Stomach (tissue), 9 donors: ENCODE measurements around the gene CREB5. TPM values are rescaled to one million over a fixed set of nuclear protein-coding genes. Genes with fewer than 3 reads are reported as not detected.

Experiments
- DNase-seq, 2 donors: peaks; one replicate each; pipeline versions ENCODE4 v3.0.0 to v3.0.0-alpha.2; 2013 to 2019
- H3K27ac ChIP-seq, 5 donors: fragments of 200-600 bp in 4 of 5; sonication (generic) in 4 of 5; one replicate each; pipeline ENCODE4 v1.5.1; 2013 to 2019; ENCODE audit warnings: mild to moderate bottlenecking in 1 of 5, moderate library complexity in 1 of 5
- H3K27me3 ChIP-seq, 3 donors: fragments of 200-600 bp; sonication (generic); one replicate each; pipeline ENCODE4 v1.5.1; 2017 to 2019; ENCODE audit warnings: mixed run types in 1 of 3
- H3K36me3 ChIP-seq, 4 donors: fragments of 200-600 bp; sonication (generic); 1 replicate in 3 of 4; 2 replicates in 1 of 4; pipeline ENCODE4 v1.5.1; 2016 to 2019
- H3K4me1 ChIP-seq, 4 donors: fragments of 200-600 bp; sonication (generic); one replicate each; pipeline ENCODE4 v1.5.1; 2016 to 2019
- H3K4me3 ChIP-seq, 4 donors: fragments of 200-600 bp; sonication (generic) in 3 of 4; one replicate each; pipeline ENCODE4 v1.5.1; 2016 to 2019; ENCODE audit warnings: mild to moderate bottlenecking in 1 of 4
- H3K9me3 ChIP-seq, 4 donors: fragments of 200-600 bp; sonication (generic); one replicate each; pipeline ENCODE4 v1.5.1; 2016 to 2019
- CTCF ChIP-seq, 7 experiments: fragments of 450-650 bp in 4 of 7; fragments of 200-600 bp in 3 of 7; sonication (generic) in 3 of 7; IDR thresholded peaks; one replicate each; pipeline ENCODE4 v1.5.1; 2016 to 2019; ENCODE audit warnings: antibody characterized with exemption in 7 of 7, control low read depth in 2 of 7, mild to moderate bottlenecking in 1 of 7
- EP300 ChIP-seq: sonication (generic); formaldehyde crosslinking; IDR thresholded peaks from one replicate; pipeline ENCODE4 v1.6.1; 2017; ENCODE audit warnings: antibody characterized with exemption
- POLR2A ChIP-seq, 4 donors: fragments of 450-650 bp; IDR thresholded peaks; one replicate each; pipeline ENCODE4 v1.6.1; 2016; ENCODE audit warnings: antibody characterized with exemption in 4 of 4, control low read depth in 2 of 4, mild to moderate bottlenecking in 1 of 4, moderate library complexity in 1 of 4
- POLR2AphosphoS5 ChIP-seq, 3 donors: sonication (generic); formaldehyde crosslinking; IDR thresholded peaks; one replicate each; pipeline ENCODE4 v1.6.1; 2016; ENCODE audit warnings: antibody characterized with exemption in 3 of 3
- WGBS, 5 donors: extraction: QIAGEN DNeasy Blood & Tissue Kit in 3 of 5; methylation state at CpG; one replicate each; pipeline versions ENCODE4 v1.1.5 to v1.1.7; 2013 to 2018; 5-methylcytosine and 5-hydroxymethylcytosine counted together
- intact Hi-C: fragments of 100-400 bp; cut with DNase I; formaldehyde crosslinking; loops from one replicate; pipeline ENCODE4 v1.15.1; 2023; ENCODE audit warnings: low total_unique reads
- polyA plus RNA-seq, 3 donors: library from polyadenylated mRNA; stranded (reverse); fragments of 200-250 nt; gene quantifications; one replicate each; pipeline ENCODE4 v1.2.3, GENCODE V29; 2013
- total RNA-seq, 5 donors: library from RNA; depleted of rRNA; stranded (reverse); fragments of >200 nt; gene quantifications; one replicate each; pipeline versions ENCODE4 v1.1.0 to v1.2.3, GENCODE V29; 2014 to 2016
- donor health status: healthy with polysubstance abuse.
- donor health status: Bipolar disorder and iron deficiency.
- donor health status: healthy.

Gene CREB5
- total and polyA plus RNA-seq, 8 donors: 0.68 to 30.3 (median 1.5) TPM; not detected in 1

GRCh38 chr7:28427236-28427635 lies 14.9 kb downstream of the CREB5 start:
- no peak overlapping the region for H3K4me3 ChIP-seq
- no peak for DNase-seq
- H3K36me3 ChIP-seq: no peaks in the 10 kb centered on the region
- H3K27me3 ChIP-seq: peaks cover 0 to 5% (median 0%) of the 10 kb centered on the region in 3 donors
- H3K27ac ChIP-seq: no peak overlapping the region
- WGBS, 5 donors: 60 to 71% (median 63%) methylated on average over 4 of the region's 4 CpGs
- intact Hi-C loops: no loop called here
- TF ChIP-seq POLR2A (IDR thresholded peaks at IDR 0.05) (no peak), CTCF (IDR thresholded peaks at IDR 0.05) (no peak), EP300 (no peak), POLR2AphosphoS5 (IDR thresholded peaks at IDR 0.05) (no peak)
- H3K4me1 ChIP-seq: no peaks in the 10 kb centered on the region
- H3K9me3 ChIP-seq: no peaks in the 10 kb centered on the region

GRCh38 chr7:28430616-28431015 lies 18.3 kb downstream of the CREB5 start:
- TF ChIP-seq EP300: no peak
- no peak for TF ChIP-seq POLR2A (IDR thresholded peaks at IDR 0.05)
- TF ChIP-seq CTCF (IDR thresholded peaks at IDR 0.05): no peak
- no peak for TF ChIP-seq POLR2AphosphoS5 (IDR thresholded peaks at IDR 0.05)
- Histone ChIP-seq H3K4me1 (no peaks in the 10 kb centered on the region), H3K27me3 (no peaks in the 10 kb centered on the region), H3K27ac (no peak overlapping the region), H3K36me3 (no peaks in the 10 kb centered on the region), H3K9me3 (no peaks in the 10 kb centered on the region), H3K4me3 (no peak overlapping the region)
- 94 to 100% (median 97%) methylated on average over 1 of the region's 1 CpG for WGBS, 5 donors
- intact Hi-C loops: no loop called here
- DNase-seq: no peak

- Histone ChIP-seq H3K9me3 (no peaks in the 10 kb centered on the region), H3K4me3 (no peak overlapping the region), H3K4me1 (no peaks in the 10 kb centered on the region), H3K27me3 (no peaks in the 10 kb centered on the region), H3K36me3 (no peaks in the 10 kb centered on the region), H3K27ac (no peak overlapping the region)
- no peak for TF ChIP-seq EP300
- no peak for TF ChIP-seq CTCF (IDR thresholded peaks at IDR 0.05)
- no peak for TF ChIP-seq POLR2A (IDR thresholded peaks at IDR 0.05)
- no peak for TF ChIP-seq POLR2AphosphoS5 (IDR thresholded peaks at IDR 0.05)
- intact Hi-C loops: no loop called here
- WGBS, 5 donors: 85 to 94% (median 89%) methylated on average over 7 of the region's 7 CpGs
- no peak for DNase-seq
Measured at GRCh38 chr7:28432105-28432504, 19.8 kb downstream of the CREB5 start.

GRCh38 chr7:28433039-28433438 lies 20.7 kb downstream of the CREB5 start:
- no peak overlapping the region for H3K27ac ChIP-seq
- H3K4me1 ChIP-seq: no peaks in the 10 kb centered on the region
- no peaks in the 10 kb centered on the region for H3K36me3 ChIP-seq
- H3K4me3 ChIP-seq: no peak overlapping the region
- H3K27me3 ChIP-seq: no peaks in the 10 kb centered on the region
- no peak for DNase-seq
- TF ChIP-seq POLR2A (IDR thresholded peaks at IDR 0.05) (no peak), EP300 (no peak), POLR2AphosphoS5 (IDR thresholded peaks at IDR 0.05) (no peak), CTCF (IDR thresholded peaks at IDR 0.05) (no peak)
- WGBS, 5 donors: 38 to 55% (median 46%) methylated on average over 2 of the region's 2 CpGs
- H3K9me3 ChIP-seq: no peaks in the 10 kb centered on the region
- intact Hi-C loops: no loop called here
